MM.1S (cell line): ENCODE measurements around the gene GABRG3.

Source experiments
- DNase-seq: peaks from one replicate; pipeline ENCODE4 v3.0.0-alpha.2; 2015
- H2AFZ ChIP-seq: fragments of 300-600 bp; sonication (generic); 2 replicates; pipeline ENCODE4 v1.6.0; 2016; ENCODE audit warnings: antibody characterized with exemption, low read length
- H3F3A ChIP-seq: fragments of 300-600 bp; sonication (generic); 2 replicates; pipeline ENCODE4 v1.6.1; 2016; ENCODE audit warnings: mild to moderate bottlenecking, antibody characterized with exemption, low read length, moderate library complexity, mixed read lengths; ENCODE audit not compliant: insufficient read depth
- H3K27ac ChIP-seq: fragments of 300-600 bp; sonication (generic); 2 replicates; pipeline ENCODE4 v1.5.1; 2016; ENCODE audit warnings: mild to moderate bottlenecking, low read length
- H3K27me3 ChIP-seq: fragments of 300-600 bp; sonication (generic); replicated peaks from 2 replicates; pipeline ENCODE4 v1.6.0; 2016; ENCODE audit warnings: low read length; ENCODE audit not compliant: insufficient read depth
- H3K36me3 ChIP-seq: fragments of 300-600 bp; sonication (generic); replicated peaks from 2 replicates; pipeline ENCODE4 v1.6.1; 2016; ENCODE audit warnings: mild to moderate bottlenecking, low read length, mixed read lengths; ENCODE audit not compliant: insufficient read depth
- H3K4me1 ChIP-seq: fragments of 300-600 bp; sonication (generic); 2 replicates; pipeline ENCODE4 v1.6.1; 2016; ENCODE audit warnings: low read length, mixed read lengths
- H3K4me2 ChIP-seq: fragments of 300-600 bp; sonication (generic); 2 replicates; pipeline ENCODE4 v1.6.0; 2016; ENCODE audit warnings: low read depth, low read length
- H3K4me3 ChIP-seq: fragments of 300-600 bp; sonication (generic); 2 replicates; pipeline ENCODE4 v1.5.1; 2016; ENCODE audit warnings: low read length, mixed read lengths
- H3K79me2 ChIP-seq: fragments of 300-600 bp; sonication (generic); 2 replicates; pipeline ENCODE4 v1.6.1; 2016; ENCODE audit warnings: mixed run types, low read length, mixed read lengths
- H3K9ac ChIP-seq: fragments of 300-600 bp; sonication (generic); 2 replicates; pipeline ENCODE4 v1.6.1; 2016; ENCODE audit warnings: low read length, mixed read lengths
- H3K9me2 ChIP-seq: fragments of 300-600 bp; sonication (generic); replicated peaks from 2 replicates; pipeline ENCODE4 v1.6.1; 2016; ENCODE audit warnings: mild to moderate bottlenecking, low read length, mixed read lengths; ENCODE audit not compliant: insufficient read depth
- H3K9me3 ChIP-seq: fragments of 300-600 bp; sonication (generic); replicated peaks from 2 replicates; pipeline ENCODE4 v1.6.1; 2016; ENCODE audit warnings: mild to moderate bottlenecking, low read length, mixed read lengths; ENCODE audit not compliant: insufficient read depth
- H4K20me1 ChIP-seq: fragments of 300-600 bp; sonication (generic); 2 replicates; pipeline ENCODE4 v1.6.1; 2016; ENCODE audit warnings: mild to moderate bottlenecking, low read length, moderate library complexity, mixed read lengths; ENCODE audit not compliant: insufficient read depth
- CTCF ChIP-seq: fragments of 300-600 bp; sonication (generic); IDR thresholded peaks from 2 replicates; pipeline ENCODE4 v1.5.1; 2016; ENCODE audit warnings: antibody characterized with exemption, low read length, mixed read lengths
- EZH2 ChIP-seq: fragments of 300-600 bp; sonication (generic); optimal IDR thresholded peaks from 2 replicates; pipeline ENCODE3; 2017; ENCODE audit warnings: low read depth, mild to moderate bottlenecking, antibody characterized with exemption, low read length, mixed read lengths
- EZH2phosphoT487 ChIP-seq: fragments of 300-600 bp; sonication (generic); IDR thresholded peaks from 2 replicates; pipeline ENCODE4 v1.6.1; 2018; ENCODE audit warnings: antibody characterized with exemption, low read length

GABRG3 gene

GRCh38 chr15:27490867-27491595 is 520.0 kb downstream of the GABRG3 start:
- H3K9ac ChIP-seq = no peak overlapping the region

DNA sequence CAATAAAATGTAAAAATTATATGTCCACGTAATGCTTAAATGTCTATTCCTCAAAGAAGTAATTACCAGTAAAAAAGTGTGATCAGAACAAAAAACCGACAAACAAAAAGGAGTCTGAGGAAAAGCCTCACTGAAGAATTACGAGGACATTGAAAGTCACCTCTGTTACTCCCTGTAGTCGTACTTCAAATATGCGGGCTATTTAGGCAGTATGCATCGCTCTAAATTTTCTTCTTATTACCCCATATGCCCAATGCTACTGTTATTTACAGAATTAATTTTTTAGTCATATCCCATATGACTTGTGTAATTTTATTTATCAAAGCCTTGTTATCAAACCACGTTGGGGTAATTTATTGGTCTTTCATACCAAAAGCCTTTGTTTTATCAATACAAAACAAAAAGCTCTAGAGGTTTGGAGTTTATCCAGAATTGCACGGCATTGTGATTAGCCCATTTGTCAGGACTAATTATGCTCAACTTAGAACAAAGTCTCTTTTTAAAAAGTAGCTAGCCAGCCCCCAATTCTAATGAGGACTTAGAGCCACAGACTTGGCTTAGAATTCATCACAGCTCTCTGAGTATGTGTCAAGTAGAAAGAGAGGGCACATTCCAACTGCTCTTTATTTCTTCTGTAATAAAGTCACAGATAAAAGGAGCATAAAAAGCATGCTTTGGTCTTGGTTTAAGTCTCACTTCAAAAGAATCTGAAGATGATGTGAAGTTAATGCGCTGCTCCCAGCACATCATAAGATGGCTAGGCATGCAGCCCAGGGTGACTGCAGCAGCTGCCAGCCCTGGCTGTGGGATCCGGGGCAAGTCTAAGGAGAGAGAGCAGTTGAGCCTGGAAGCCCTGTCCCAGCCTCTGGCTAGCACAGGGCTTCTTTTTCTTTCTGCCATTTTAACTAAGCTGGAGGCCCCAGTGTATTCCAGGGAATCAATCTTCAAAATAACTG is 521.0 kb downstream of the GABRG3 start:
- TF ChIP-seq EZH2 = no peak
- no peak for TF ChIP-seq CTCF
- no peak for TF ChIP-seq EZH2phosphoT487
- Histone ChIP-seq H3K9me2 (no peaks in the 10 kb centered on the region), H3K9ac (no peak overlapping the region), H3K4me1 (no peaks in the 10 kb centered on the region), H2AFZ (no peak overlapping the region), H3K9me3 (no peaks in the 10 kb centered on the region), H3K4me2 (no peak overlapping the region), H3K79me2 (no peaks in the 10 kb centered on the region), H3F3A (no peaks in the 10 kb centered on the region), H3K27me3 (no peaks in the 10 kb centered on the region), H3K27ac (no peak overlapping the region), H3K36me3 (no peaks in the 10 kb centered on the region), H3K4me3 (no peak overlapping the region), H4K20me1 (no peaks in the 10 kb centered on the region)
- DNase-seq = no peak

More at GRCh38 chr15:27490867-27491595, 520.0 kb downstream of the GABRG3 start:
- no peaks in the 10 kb centered on the region for H3K9me2 ChIP-seq
- no peaks in the 10 kb centered on the region for H3F3A ChIP-seq
- no peaks in the 10 kb centered on the region for H3K27me3 ChIP-seq
- H3K4me2 ChIP-seq = no peak overlapping the region
- H3K36me3 ChIP-seq = no peaks in the 10 kb centered on the region
- H3K9me3 ChIP-seq = no peaks in the 10 kb centered on the region
- no peak for TF ChIP-seq EZH2
- no peak for TF ChIP-seq EZH2phosphoT487
- TF ChIP-seq CTCF = no peak
- H2AFZ ChIP-seq = no peak overlapping the region
- H3K4me1 ChIP-seq = no peaks in the 10 kb centered on the region
- no peak overlapping the region for H3K4me3 ChIP-seq
- no peaks in the 10 kb centered on the region for H3K79me2 ChIP-seq
- H4K20me1 ChIP-seq = no peaks in the 10 kb centered on the region
- H3K27ac ChIP-seq = no peak overlapping the region
- DNase-seq = no peak

DNA sequence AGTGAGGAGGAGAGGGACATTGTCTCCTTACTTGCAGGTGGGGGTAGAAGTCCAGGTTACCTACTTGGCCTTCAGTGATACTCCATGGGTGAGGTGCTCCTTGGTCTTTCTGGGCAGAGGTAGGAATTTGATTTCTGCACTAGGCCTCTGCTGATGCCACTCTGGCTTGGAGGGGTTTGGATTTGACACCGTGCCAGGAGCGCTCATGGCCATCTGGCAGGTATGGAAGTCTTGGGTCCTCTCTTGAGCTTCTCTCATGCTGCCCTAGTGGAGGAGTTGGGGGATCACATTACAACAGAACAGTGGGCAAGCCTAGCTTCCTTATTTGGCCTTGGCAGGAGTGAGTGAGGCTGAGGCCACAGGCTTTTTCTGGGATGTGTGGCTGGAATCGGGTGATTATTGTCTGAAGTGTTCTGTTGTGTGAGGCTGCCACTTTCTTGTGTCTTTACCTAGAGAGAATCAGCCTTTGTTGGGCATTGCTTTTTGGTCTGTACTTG is 525.0 kb downstream of the GABRG3 start:
- Histone ChIP-seq H3K4me2 (no peak overlapping the region), H3K9me2 (no peaks in the 10 kb centered on the region), H3K9me3 (no peaks in the 10 kb centered on the region), H3K79me2 (no peaks in the 10 kb centered on the region), H3K27ac (no peak overlapping the region), H3K4me1 (no peaks in the 10 kb centered on the region), H3K36me3 (no peaks in the 10 kb centered on the region), H3K9ac (no peak overlapping the region), H3K27me3 (no peaks in the 10 kb centered on the region), H3F3A (no peaks in the 10 kb centered on the region), H3K4me3 (no peak overlapping the region), H2AFZ (no peak overlapping the region), H4K20me1 (no peaks in the 10 kb centered on the region)
- TF ChIP-seq EZH2 = no peak
- no peak for TF ChIP-seq EZH2phosphoT487
- no peak for TF ChIP-seq CTCF
- DNase-seq = no peak
